A549 (cell line): ENCODE data around the gene CHRM5. TPM values are rescaled to one million over a fixed set of nuclear protein-coding genes. Genes with fewer than 3 reads are reported as not detected.

Experiments used
- ATAC-seq, 2 experiments: fragments of 200-7000 bp in 1 of 2; fragments of >200 bp in 1 of 2; cut with Nextera tagmentation in 1 of 2; cut with Tn5 transposase in 1 of 2; 3 replicates each; pipeline versions ENCODE4 v1.8.0 to v1.9.1; 2018 to 2020; ENCODE audit warnings: mild to moderate bottlenecking in 1 of 2, moderate library complexity in 1 of 2
- CTCF ChIA-PET: fragments of 300-600 bp; sonication (Branson Sonifier 250); formaldehyde crosslinking; extraction: SDS; loops from one replicate; lab custom pipeline; 2021; ENCODE audit warnings: antibody characterized with exemption, inconsistent platforms; lab: Yijun Ruan, JAX
- POLR2A ChIA-PET: fragments of 350-600 bp; formaldehyde crosslinking; extraction: SDS; loops from one replicate; lab custom pipeline; 2021; ENCODE audit warnings: antibody characterized with exemption, inconsistent platforms; lab: Yijun Ruan, JAX
- DNase-seq, 2 experiments: peaks; one replicate each; pipeline versions ENCODE4 v3.0.0 to v3.0.0-alpha.2; 2011 to 2016; ENCODE audit warnings: low read depth in 1 of 2, low spot score in 1 of 2
- FAIRE-seq: peaks from 2 replicates; lab custom pipeline; 2011; peaks lifted over from hg19 to GRCh38; lab: Jason Lieb, UNC
- H3K27ac ChIP-seq, 2 experiments: fragments of >200 bp; sonication (Bioruptor Twin); formaldehyde crosslinking; 3 replicates each; pipeline ENCODE4 v1.5.1; 2016 to 2017
- H3K4me1 ChIP-seq: fragments of >200 bp; sonication (Bioruptor Twin); formaldehyde crosslinking; 3 replicates; pipeline ENCODE4 v1.6.1; 2016
- H3K4me2 ChIP-seq: fragments of >200 bp; sonication (Bioruptor Twin); formaldehyde crosslinking; 3 replicates; pipeline ENCODE4 v1.6.1; 2016
- H3K4me3 ChIP-seq: fragments of >200 bp; sonication (Bioruptor Twin); formaldehyde crosslinking; 3 replicates; pipeline ENCODE4 v1.5.1; 2016
- H3K9me3 ChIP-seq: fragments of >200 bp; sonication (Bioruptor Twin); formaldehyde crosslinking; 3 replicates; pipeline ENCODE4 v1.6.1; 2016
- BHLHE40 ChIP-seq: IDR thresholded peaks from 2 replicates; pipeline ENCODE4 v1.6.1; 2012; ENCODE audit warnings: low read depth, low read length, inconsistent platforms
- CEBPB ChIP-seq, 2 experiments: fragments of >200 bp in 1 of 2; sonication (Bioruptor Twin) in 1 of 2; formaldehyde crosslinking in 1 of 2; IDR thresholded peaks; 2 replicates each; pipeline ENCODE4 v1.6.1; 2012 to 2016
- CHD4 ChIP-seq: fragments of 200-600 bp; sonication (generic); IDR thresholded peaks from 2 replicates; pipeline ENCODE4 v1.6.1; 2016; ENCODE audit warnings: antibody characterized with exemption, mild to moderate bottlenecking, borderline replicate concordance
- ESRRA ChIP-seq: fragments of 150-350 bp; IDR thresholded peaks from 2 replicates; pipeline ENCODE4 v1.6.1; 2014; ENCODE audit warnings: mild to moderate bottlenecking, low read length, borderline replicate concordance
- FOSB ChIP-seq: fragments of 250-450 bp; sonication (Bioruptor Pico); IDR thresholded peaks from 2 replicates; pipeline ENCODE4 v1.5.0; 2020; ENCODE audit warnings: mild to moderate bottlenecking, moderate library complexity
- GATA3 ChIP-seq: IDR thresholded peaks from 2 replicates; pipeline ENCODE4 v1.6.1; 2012; ENCODE audit warnings: borderline replicate concordance
- HOXA7 ChIP-seq: fragments of 250-450 bp; sonication (Bioruptor Pico); IDR thresholded peaks from 2 replicates; pipeline ENCODE4 v1.5.0; 2020; ENCODE audit warnings: mild to moderate bottlenecking, moderate library complexity
- JUN ChIP-seq, 2 experiments: fragments of >200 bp; sonication (Bioruptor Twin); formaldehyde crosslinking; IDR thresholded peaks; 2 replicates in 1 of 2; 3 replicates in 1 of 2; pipeline ENCODE4 v1.6.1; 2016 to 2017
- JUNB ChIP-seq: fragments of >200 bp; sonication (Bioruptor Twin); formaldehyde crosslinking; IDR thresholded peaks from 2 replicates; pipeline ENCODE4 v1.6.1; 2016
- KDM1A ChIP-seq: fragments of 200-600 bp; sonication (generic); IDR thresholded peaks from 2 replicates; pipeline ENCODE4 v1.6.1; 2016; ENCODE audit warnings: low read depth, mild to moderate bottlenecking
- KDM5A ChIP-seq: fragments of 200-600 bp; sonication (generic); IDR thresholded peaks from 2 replicates; pipeline ENCODE4 v1.6.1; 2016; ENCODE audit warnings: antibody characterized with exemption, mild to moderate bottlenecking
- MAFK ChIP-seq: fragments of 450-650 bp; IDR thresholded peaks from 2 replicates; pipeline ENCODE4 v1.6.1; 2014; ENCODE audit not compliant: partially characterized antibody
- MYC ChIP-seq: IDR thresholded peaks from 2 replicates; pipeline ENCODE4 v1.6.1; 2012; ENCODE audit warnings: mild to moderate bottlenecking, inconsistent platforms, low read length, improper control_type of control experiment, borderline replicate concordance
- NFE2L2 ChIP-seq: fragments of 150-350 bp; conservative IDR thresholded peaks from 2 replicates; pipeline ENCODE4 v1.6.1; 2014; ENCODE audit warnings: low read length
- NR3C1 ChIP-seq: fragments of >200 bp; sonication (Bioruptor Twin); formaldehyde crosslinking; IDR thresholded peaks from 3 replicates; pipeline ENCODE4 v1.6.1; 2017
- PHF8 ChIP-seq: fragments of 200-600 bp; sonication (generic); IDR thresholded peaks from 2 replicates; pipeline ENCODE4 v1.6.1; 2016; ENCODE audit warnings: low read depth, mild to moderate bottlenecking, antibody characterized with exemption, moderate library complexity, borderline replicate concordance
- POLR2A ChIP-seq: IDR thresholded peaks from 2 replicates; pipeline ENCODE4 v1.6.1; 2012; ENCODE audit warnings: mild to moderate bottlenecking, low read length
- TFCP2L1 ChIP-seq: fragments of 250-450 bp; sonication (Bioruptor Pico); IDR thresholded peaks from 2 replicates; pipeline ENCODE4 v1.5.0; 2021; ENCODE audit warnings: mild to moderate bottlenecking
- TP53 ChIP-seq: fragments of 250-450 bp; sonication (Bioruptor Pico); IDR thresholded peaks from 2 replicates; pipeline ENCODE4 v1.5.0; 2021; ENCODE audit warnings: mild to moderate bottlenecking, moderate library complexity
- ZC3H11A ChIP-seq: fragments of 450-650 bp; IDR thresholded peaks from 2 replicates; pipeline ENCODE4 v1.6.1; 2014; ENCODE audit warnings: antibody characterized with exemption, mild to moderate bottlenecking
- ZFP36 ChIP-seq: fragments of 450-650 bp; IDR thresholded peaks from 2 replicates; pipeline ENCODE4 v1.6.1; 2014; ENCODE audit warnings: borderline replicate concordance; ENCODE audit not compliant: partially characterized antibody
- ZNF302 ChIP-seq: fragments of 250-450 bp; sonication (Bioruptor Pico); IDR thresholded peaks from 2 replicates; pipeline ENCODE4 v1.9.0; 2021; ENCODE audit warnings: inconsistent platforms, mild to moderate bottlenecking, moderate library complexity
- WGBS: methylation state at CpG from one replicate; pipeline ENCODE4 v1.1.6; 2017; ENCODE audit errors: missing lambda C conversion rate; 5-methylcytosine and 5-hydroxymethylcytosine counted together
- polyA plus RNA-seq, 4 experiments: library from polyadenylated mRNA; depleted of rRNA in 3 of 4; stranded (reverse); fragments of >200 nt; fragmentation: RNase III in 1 of 4; extraction: RNeasy Plus Mini Kit Qiagen cat#74134 plus additional on column Dnase treatment in 1 of 4; gene quantifications; 2 replicates in 3 of 4; 3 replicates in 1 of 4; pipeline ENCODE4 v1.2.3, GENCODE V29; 2011 to 2017
- TF ChIP-seq, protein P1 (sequence below): fragments of 250-450 bp; sonication (Bioruptor Pico); IDR thresholded peaks from 2 replicates; pipeline ENCODE4 v1.5.0; 2021; ENCODE audit warnings: mild to moderate bottlenecking, moderate library complexity, borderline replicate concordance
- TF ChIP-seq, protein P2 (sequence below): fragments of 450-650 bp; IDR thresholded peaks from 2 replicates; pipeline ENCODE4 v1.6.1; 2014; ENCODE audit warnings: antibody characterized with exemption
- TF ChIP-seq, protein P3 (sequence below): fragments of 250-450 bp; sonication (Bioruptor Pico); IDR thresholded peaks from 2 replicates; pipeline ENCODE4 v1.5.0; 2020; ENCODE audit warnings: low read depth, mild to moderate bottlenecking, moderate library complexity
- TF ChIP-seq, protein P4 (sequence below): IDR thresholded peaks from 2 replicates; pipeline ENCODE4 v1.6.1; 2012

The CHRM5 gene
- polyA plus RNA-seq, 2 of the 4 experiments (the other 2 are of a cell fraction) = not detected

DNA sequence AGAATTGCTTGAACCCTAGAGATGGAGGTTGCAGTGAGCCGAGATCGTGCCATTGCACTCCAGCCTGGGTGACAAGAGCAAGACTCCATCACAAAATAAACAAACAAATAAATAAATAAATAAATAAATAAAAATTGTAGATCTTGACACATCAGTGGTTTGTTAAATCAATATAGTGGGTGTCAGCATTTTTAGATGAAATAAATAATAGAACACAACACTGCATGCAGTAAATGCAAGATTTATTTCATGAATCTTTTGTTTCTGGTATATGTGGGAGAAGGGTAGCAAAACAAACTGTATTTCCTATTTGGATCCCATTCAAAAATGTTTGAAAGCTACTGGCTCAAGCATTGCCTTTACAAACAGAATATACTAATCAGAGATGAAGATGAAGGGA is 35.6 kb upstream of the CHRM5 start:
- no peak overlapping the region for H3K4me2 ChIP-seq
- FAIRE-seq (no peak), ATAC-seq (no peak), DNase-seq (no peak)
- POLR2A ChIA-PET = no interaction called here
- CTCF ChIA-PET = interaction anchor here (0.8 to 1.3 kb wide), 3 partner anchors 9 to 195 kb away, joined by 3 to 4 read pairs (median 3); no protein-coding TSS in a partner anchor
- H3K27ac ChIP-seq = no peak overlapping the region
- no peak for TF ChIP-seq BHLHE40
- TF ChIP-seq, protein P1, sequence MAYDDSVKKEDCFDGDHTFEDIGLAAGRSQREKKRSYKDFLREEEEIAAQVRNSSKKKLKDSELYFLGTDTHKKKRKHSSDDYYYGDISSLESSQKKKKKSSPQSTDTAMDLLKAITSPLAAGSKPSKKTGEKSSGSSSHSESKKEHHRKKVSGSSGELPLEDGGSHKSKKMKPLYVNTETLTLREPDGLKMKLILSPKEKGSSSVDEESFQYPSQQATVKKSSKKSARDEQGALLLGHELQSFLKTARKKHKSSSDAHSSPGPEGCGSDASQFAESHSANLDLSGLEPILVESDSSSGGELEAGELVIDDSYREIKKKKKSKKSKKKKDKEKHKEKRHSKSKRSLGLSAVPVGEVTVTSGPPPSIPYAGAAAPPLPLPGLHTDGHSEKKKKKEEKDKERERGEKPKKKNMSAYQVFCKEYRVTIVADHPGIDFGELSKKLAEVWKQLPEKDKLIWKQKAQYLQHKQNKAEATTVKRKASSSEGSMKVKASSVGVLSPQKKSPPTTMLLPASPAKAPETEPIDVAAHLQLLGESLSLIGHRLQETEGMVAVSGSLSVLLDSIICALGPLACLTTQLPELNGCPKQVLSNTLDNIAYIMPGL (CRISPR knock-in tag) = no peak
- TF ChIP-seq, protein P2, sequence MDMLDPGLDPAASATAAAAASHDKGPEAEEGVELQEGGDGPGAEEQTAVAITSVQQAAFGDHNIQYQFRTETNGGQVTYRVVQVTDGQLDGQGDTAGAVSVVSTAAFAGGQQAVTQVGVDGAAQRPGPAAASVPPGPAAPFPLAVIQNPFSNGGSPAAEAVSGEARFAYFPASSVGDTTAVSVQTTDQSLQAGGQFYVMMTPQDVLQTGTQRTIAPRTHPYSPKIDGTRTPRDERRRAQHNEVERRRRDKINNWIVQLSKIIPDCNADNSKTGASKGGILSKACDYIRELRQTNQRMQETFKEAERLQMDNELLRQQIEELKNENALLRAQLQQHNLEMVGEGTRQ = no peak
- no peak for TF ChIP-seq GATA3
- TF ChIP-seq FOSB (CRISPR knock-in tag) = no peak
- no peak for TF ChIP-seq ZNF302 (CRISPR knock-in tag)
- no peak for TF ChIP-seq MYC
- TF ChIP-seq TFCP2L1 (CRISPR knock-in tag) = no peak
- no peak for TF ChIP-seq NFE2L2
- peak; percentile 55 for TF ChIP-seq ZC3H11A
- TF ChIP-seq, protein P3, sequence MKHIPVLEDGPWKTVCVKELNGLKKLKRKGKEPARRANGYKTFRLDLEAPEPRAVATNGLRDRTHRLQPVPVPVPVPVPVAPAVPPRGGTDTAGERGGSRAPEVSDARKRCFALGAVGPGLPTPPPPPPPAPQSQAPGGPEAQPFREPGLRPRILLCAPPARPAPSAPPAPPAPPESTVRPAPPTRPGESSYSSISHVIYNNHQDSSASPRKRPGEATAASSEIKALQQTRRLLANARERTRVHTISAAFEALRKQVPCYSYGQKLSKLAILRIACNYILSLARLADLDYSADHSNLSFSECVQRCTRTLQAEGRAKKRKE = no peak
- TF ChIP-seq MAFK = peak; percentile 51
- TF ChIP-seq HOXA7 (CRISPR knock-in tag) = no peak
- H3K4me1 ChIP-seq = peaks cover 5% of the 10 kb centered on the region; the same call in 1 of the 3 replicates
- no peak overlapping the region for H3K4me3 ChIP-seq
- WGBS = 90% methylated on average over 2 of the region's 2 CpGs
- no peaks in the 10 kb centered on the region for H3K9me3 ChIP-seq

DNA sequence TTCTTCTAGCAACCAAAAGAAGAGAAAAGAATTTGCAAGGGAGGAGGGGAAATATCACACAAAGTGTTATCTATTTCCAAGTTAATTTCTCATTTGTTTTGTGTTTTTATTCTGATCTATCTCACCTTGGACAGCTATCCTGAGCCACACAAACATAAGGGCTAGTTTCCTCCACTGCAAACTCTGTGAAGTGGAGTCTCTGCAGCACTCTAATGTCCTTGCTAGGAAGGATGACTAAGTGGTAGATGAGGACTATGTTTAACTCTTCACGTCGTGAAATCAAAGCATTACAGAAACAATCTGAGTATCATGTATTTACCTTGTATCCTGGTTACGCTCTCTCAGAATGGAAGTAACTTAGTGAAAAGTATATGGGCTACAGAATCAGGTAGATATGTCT is 33.9 kb upstream of the CHRM5 start:
- DNase-seq (no peak), FAIRE-seq (peak; percentile 90), ATAC-seq (peak in 1 of 2 experiments; percentile 23; a peak in 2 of 6 replicates)
- H3K4me1 ChIP-seq = peaks cover 5% of the 10 kb centered on the region; the same call in 1 of the 3 replicates
- no peak overlapping the region for H3K4me2 ChIP-seq
- CTCF ChIA-PET = interaction anchor here (1.2 kb wide), 1 partner anchor 25 kb away, joined by 3 read pairs; no protein-coding TSS in a partner anchor
- no peak for TF ChIP-seq JUNB
- TF ChIP-seq KDM5A = no peak
- TF ChIP-seq TP53 (CRISPR knock-in tag) = no peak
- no peak for TF ChIP-seq PHF8
- TF ChIP-seq NR3C1 = no peak
- no peak for TF ChIP-seq ZFP36
- no peak for TF ChIP-seq POLR2A
- no peak for TF ChIP-seq CHD4
- no peak for TF ChIP-seq JUN (IDR thresholded peaks at IDR 0.05)
- TF ChIP-seq CEBPB (IDR thresholded peaks at IDR 0.05) = no peak
- TF ChIP-seq KDM1A = no peak
- TF ChIP-seq, protein P4, sequence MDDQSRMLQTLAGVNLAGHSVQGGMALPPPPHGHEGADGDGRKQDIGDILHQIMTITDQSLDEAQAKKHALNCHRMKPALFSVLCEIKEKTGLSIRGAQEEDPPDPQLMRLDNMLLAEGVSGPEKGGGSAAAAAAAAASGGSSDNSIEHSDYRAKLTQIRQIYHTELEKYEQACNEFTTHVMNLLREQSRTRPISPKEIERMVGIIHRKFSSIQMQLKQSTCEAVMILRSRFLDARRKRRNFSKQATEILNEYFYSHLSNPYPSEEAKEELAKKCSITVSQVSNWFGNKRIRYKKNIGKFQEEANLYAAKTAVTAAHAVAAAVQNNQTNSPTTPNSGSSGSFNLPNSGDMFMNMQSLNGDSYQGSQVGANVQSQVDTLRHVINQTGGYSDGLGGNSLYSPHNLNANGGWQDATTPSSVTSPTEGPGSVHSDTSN = no peak
- no peak for TF ChIP-seq ESRRA
- POLR2A ChIA-PET = no interaction called here
- H3K27ac ChIP-seq = no peak overlapping the region
- H3K9me3 ChIP-seq = no peaks in the 10 kb centered on the region
- no peak overlapping the region for H3K4me3 ChIP-seq
- 69% methylated on average over 3 of the region's 3 CpGs for WGBS
